Left colon (tissue), 2 donors: ENCODE results near the gene KLK14. TPM values are rescaled to one million over a fixed set of nuclear protein-coding genes. Genes with fewer than 3 reads are reported as not detected.

Experiments used
- ATAC-seq: fragments of 200-7000 bp; cut with Tn5 transposase; one replicate; pipeline ENCODE4 v1.9.1; 2020; ENCODE audit warnings: mild to moderate bottlenecking, moderate library complexity
- DNase-seq, 2 donors: peaks; one replicate each; pipeline ENCODE4 v3.0.0-alpha.2; 2020
- intact Hi-C, 2 donors: fragments of 100-400 bp; cut with DNase I in 1 of 2; cut with micrococcal nuclease in 1 of 2; formaldehyde crosslinking; loops; one replicate each; pipeline versions ENCODE4 v1.11.2 to v1.14.0; 2022; cut with DNase I, micrococcal nuclease
- total RNA-seq, 2 donors: library from RNA; stranded (reverse); fragmentation: NEBNext Ultra II Directional; extraction: Animal tissue kit (Norgen Biotek cat#: 25700); gene quantifications; one replicate each; pipeline ENCODE4 v1.2.1, GENCODE V29; 2021
- donor health status: DM: no; HTN: no; CAD: no.
- donor health status: DM: yes; HTN: yes; CAD: no.

The KLK14 gene
- total RNA-seq, 2 donors from 2014 or later = 0.49 TPM; not detected in 1

DNA sequence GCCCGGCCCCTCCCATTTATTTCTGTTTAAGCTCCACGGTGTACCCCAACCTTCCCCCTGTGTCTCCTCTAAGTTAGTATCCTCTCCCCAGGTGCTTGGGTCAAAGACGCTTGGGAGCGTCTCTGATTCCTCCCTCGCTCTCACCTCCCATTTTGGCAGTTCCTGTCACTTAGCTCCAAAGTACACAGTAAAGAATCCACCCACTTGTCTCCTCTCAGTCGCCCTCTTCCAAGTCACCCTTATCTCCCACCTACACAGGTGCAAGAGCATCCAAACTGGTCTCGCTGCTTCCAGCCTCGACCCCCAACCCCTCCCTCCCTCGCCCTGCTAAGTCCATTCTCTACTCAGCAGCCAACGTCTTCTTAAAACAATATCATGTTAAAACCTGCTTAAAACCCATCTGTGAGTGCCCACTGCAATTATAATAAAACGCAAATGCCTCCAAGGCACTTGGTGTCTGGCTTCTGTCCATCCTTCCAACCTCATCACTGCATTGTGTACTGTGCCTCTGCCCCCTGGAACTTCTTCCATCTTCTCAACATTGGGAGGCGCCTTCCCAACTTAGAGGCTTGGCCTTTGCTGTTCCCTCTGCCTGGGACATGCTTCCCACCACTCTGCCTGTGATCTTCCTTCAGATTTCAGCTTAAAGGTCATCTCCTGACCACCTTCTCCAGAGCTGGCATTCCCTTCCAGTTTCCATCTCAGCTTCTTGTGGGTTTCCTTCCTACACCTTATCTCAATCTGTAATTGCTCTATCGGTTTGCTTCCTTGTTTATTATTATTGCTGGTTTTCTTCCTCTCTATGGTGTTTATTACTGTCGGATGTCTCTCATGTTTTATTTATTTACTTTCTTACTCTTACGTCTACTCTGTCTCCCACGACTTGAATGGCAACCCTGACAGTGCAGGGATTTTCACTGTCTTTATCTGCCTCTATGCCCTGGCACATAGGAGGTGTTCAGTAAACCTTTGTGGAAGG is 9.5 kb upstream of the KLK14 start:
- intact Hi-C loops = no loop called here
- no peak for DNase-seq
- peak; percentile 54 for ATAC-seq

DNA sequence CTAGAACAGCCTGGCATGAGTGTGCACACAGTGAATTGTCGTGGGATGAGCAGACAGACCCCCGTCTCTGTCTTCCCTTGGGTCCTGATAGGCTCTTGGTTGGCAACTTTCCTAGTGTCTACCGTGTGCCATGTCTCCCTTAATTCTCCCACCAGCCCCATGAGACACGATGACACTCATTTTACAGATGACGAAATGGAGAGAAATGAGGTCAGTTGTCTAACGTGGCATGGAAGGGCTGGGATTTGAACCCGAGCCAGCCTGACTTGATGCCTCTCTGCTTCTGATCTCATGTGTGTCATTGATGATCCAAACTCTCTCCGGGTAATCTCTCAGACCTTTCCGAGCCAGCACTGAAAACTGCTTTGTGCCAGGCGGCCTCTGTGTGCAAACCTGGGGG is 8.4 kb upstream of the KLK14 start:
- DNase-seq = no peak
- intact Hi-C loops = no loop called here

DNA sequence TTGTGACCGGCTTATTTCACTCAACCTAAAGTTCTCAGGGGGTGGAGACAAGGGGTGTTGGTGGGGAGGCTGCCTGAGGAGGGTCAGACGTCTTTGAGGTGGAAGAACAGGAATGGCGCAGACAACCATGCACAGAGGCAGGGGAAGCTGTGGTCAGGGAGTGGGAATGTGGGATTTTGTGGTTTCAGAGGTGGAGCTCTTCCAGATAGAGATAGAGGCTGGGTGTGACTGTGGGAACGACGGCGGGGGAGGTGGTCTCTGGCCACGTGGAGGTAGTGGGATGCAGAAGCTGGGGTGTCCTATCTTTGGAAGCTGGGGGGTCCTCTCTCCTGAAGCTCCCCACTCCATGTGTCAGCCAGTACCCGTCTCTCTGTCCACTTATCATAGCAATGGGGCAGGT is 7.8 kb upstream of the KLK14 start:
- no peak for ATAC-seq
- no peak for DNase-seq
- intact Hi-C loops = no loop called here

More for the DNA sequence above, 8.4 kb upstream of the KLK14 start:
- no peak for ATAC-seq

DNA sequence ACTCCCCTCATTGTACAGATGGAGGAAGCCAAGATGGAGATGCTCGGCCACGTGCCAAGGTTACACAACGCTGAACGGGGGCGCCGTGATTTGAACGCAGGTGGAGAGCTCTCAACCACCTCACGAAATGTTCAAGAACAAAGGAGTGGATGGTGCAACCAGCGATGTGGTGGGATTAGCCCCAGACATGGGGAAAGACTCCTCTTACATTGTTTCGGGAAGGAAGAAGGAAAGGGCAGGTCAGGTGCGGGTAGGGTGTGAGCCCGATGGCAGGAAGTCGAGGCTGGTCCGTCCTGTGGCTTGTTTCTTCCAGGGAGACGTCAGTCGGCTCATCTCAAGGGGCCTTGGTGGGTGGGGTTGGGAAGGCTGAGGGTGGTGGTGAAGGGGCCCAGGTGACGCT is 7.1 kb upstream of the KLK14 start:
- ATAC-seq = no peak
- intact Hi-C loops = no loop called here

DNA sequence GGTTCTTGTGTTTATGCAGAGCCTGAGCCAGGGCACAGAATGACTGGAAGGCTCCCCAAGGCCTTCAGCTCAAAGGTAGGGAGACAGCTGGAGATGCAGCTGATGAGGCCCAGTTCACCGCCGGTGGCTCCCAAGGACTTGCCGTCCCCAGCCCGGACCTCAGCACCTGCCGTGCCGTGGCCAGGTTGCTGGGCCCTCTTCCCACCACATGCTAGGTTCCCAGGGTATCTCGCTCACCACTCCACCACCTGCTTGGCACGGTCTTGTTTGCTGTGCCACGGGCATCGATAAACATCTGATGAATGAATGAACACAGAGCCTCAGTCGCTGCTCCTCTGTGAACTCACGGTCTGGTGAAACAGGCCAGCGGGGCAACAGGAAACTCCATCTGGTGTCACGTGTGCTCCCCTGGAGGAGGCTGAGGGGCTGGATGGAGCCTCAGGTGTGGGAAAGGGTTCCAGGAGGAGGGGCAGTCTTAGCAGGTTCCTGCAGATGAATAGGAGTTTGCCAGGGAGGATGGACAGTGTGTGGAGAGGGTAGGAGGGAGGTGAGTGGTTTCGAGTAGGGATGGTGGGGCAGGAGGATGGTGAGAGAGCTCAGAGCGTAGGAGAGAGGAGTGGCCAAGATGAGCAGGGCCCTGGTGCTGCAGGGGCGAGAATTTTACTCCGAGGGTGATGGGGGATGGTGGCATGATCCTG is 3.6 kb upstream of the KLK14 start:
- intact Hi-C loops = no loop called here
- DNase-seq (peak in 1 of 2 donors; percentile 8), ATAC-seq (no peak)

More for the DNA sequence above, 7.1 kb upstream of the KLK14 start:
- DNase-seq = no peak

DNA sequence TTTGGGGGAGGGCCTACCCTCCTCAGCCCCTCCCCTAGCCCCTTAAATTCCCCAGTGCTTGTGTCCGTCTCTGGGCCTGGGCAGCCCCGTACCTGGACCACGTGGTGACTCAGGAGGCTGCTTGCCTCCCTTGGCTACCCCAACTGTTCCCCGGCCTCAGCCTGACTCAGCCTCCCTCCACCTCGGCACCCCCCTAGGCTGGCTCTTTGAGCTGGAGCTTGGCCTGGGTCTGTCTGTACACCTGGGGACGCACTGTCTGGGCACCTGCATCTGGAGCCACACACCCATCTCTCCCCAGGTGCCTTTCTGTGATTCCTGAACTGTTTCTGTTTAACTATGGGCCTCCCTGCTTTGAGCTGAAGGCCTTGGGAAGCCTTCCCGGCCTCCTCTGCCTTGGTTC is 1.8 kb upstream of the KLK14 start:
- intact Hi-C loops = no loop called here
- DNase-seq = no peak
- ATAC-seq = no peak

DNA sequence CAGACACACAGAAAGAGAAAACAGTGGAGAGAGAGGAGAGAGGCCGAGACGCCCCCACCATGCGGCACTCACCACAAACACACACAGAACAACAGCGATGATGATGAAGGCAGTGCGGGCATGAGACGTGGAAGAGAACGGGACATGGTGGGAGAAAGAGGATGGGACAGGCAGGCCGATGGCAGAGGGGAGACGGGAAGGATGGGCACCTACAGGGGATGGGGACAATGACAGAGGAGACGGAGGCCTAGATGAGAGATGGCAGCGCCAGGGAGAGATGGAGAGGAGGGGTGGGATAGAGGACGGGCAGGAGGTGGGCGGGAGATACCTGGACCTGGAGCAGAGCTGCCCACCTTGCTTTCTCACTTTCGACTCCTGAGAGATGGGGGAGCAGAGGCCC is 1.1 kb upstream of the KLK14 start:
- DNase-seq (no peak), ATAC-seq (no peak)
- intact Hi-C loops = no loop called here

DNA sequence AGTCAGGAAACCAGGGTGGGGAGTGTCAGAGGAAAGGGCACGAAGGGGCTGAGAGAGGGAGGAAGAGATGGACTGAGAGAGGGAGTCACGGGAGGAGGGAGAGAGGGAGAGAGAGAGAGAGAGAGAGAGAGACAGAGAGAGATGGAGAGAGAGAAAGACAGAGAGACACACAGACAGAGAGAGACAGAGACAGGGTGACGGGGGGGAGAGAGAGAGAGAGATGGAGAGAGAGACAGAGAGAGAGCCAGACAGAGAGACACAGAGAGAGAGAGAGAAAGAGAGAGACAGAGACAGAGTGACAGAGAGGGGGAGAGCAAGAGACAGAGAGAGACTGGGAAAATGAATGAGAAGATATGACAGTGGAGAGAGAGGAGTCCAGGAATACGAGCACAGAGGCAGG is 494 bp upstream of the KLK14 start:
- no peak for ATAC-seq
- intact Hi-C loops = no loop called here
- DNase-seq = no peak

DNA sequence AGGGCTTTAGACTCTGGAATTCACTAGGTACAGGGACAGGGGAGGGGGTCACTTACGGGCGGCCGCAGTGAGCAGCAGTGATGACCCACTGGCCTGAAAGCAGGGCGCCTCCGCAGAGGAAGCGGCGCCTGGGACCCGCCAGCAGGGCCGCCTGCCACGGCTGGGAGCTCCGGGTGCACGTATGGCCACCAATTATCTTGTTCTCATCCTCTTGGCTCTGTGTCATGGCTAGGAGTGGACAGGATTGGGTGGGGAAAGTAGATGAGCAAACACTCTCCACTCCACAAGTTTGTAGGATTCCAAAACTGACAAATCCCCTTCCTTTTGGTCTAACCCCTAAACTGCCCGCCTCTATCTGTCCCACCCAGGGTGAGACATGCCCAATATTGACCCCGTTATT is 1.2 kb downstream of the KLK14 start:
- DNase-seq (no peak), ATAC-seq (no peak)
- intact Hi-C loops = no loop called here

DNA sequence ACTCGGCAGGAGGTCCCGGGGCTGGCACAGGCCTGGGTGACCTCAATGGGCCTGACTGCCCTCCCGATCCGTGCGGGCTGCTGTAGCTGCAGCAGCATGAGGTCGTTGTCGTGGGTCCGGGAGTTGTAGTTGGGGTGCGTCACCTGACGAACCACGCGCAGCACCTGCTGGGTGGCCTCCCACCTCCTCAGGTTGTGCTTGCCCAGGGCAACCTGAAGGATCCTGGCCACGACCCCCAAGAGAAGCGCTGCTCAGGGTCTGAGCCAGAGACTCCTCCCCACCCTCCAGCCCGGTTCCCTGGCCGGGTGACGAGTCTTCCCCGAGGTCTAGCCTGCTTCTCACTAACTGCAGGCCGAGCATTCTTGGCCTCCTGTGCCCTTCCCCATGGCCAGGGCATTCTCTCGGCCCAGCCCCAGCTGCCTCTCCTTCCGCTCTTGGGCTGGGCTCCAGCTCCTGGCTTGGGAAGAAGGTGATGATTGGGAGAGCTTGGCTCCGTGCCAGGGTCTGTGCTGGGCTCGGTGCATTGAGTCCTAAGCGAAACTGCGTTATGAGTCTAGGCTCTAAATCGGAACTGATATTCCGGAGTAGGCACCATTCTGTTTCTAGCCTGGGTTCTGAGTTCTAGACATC is 3.1 kb downstream of the KLK14 start:
- ATAC-seq (no peak), DNase-seq (no peak)
- intact Hi-C loops = no loop called here

DNA sequence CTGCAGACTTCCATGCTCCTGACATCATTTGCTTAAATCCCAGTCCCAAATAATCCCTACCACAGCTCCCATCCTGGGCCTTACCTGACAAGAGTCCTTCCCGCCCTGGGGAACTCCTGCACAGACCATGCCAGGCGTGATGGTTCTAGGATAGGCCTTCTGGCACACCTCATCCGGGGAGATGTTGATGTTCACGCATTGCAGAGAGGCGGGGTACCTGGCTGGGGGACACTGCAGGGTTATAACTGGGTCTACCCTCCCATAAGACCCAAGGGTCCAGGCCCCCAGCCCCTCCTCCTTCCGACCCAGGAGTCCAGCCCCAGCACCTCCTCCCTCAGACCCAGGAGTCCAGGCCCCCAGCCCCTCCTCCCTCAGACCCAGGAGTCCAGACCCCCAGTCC is 4.0 kb downstream of the KLK14 start:
- intact Hi-C loops = no loop called here
- ATAC-seq = no peak

DNA sequence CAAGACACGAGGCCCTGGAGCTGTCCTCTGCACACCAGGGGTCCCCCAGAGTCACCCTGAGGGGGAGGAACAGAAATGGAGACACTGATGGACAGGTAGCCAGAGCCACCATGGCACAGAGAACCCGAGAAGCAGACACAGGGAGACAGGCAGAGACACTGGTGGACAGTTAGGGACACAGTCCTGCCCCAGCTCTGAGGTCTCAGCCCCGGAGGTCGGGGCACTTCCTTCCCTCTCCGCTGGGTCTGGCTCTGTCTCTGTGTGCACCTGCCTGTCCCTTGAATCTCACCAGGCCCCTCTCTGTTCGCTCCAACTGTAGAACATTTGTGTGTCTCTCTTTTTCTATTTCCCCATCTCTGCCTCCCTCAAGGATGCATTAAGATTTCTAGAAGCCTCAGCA is 4.6 kb downstream of the KLK14 start:
- intact Hi-C loops = no loop called here
- ATAC-seq = no peak
- no peak for DNase-seq

More for the DNA sequence above, 4.0 kb downstream of the KLK14 start:
- no peak for DNase-seq

DNA sequence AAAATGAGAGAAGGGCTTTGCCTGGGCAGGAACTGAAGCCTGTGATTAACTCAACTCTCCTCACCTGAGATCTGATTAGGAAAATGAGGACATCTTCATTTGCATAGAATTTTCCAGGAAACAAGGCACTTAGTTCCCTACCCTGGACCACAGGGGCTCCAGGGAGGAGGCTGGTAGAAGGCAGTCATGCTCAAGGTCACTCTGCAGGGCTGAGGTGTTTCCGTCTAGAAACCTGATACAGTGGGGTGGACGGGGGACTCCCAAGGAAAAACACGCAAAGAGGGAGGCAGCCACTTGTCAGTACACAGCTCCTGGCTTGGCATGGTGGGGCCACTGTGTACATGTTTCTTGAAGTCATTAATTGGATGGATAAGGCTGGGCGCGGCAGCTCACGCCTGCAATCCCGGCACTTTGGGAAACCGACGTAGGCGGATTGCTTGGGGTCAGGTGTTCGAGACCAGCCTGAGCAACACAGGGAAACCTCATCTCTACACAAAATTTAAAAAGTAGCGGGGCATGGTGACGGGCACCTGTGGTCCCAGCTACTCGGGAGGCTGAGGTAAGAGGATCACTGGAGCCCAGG is 6.0 kb downstream of the KLK14 start:
- ATAC-seq (no peak), DNase-seq (no peak)
- intact Hi-C loops = no loop called here

DNA sequence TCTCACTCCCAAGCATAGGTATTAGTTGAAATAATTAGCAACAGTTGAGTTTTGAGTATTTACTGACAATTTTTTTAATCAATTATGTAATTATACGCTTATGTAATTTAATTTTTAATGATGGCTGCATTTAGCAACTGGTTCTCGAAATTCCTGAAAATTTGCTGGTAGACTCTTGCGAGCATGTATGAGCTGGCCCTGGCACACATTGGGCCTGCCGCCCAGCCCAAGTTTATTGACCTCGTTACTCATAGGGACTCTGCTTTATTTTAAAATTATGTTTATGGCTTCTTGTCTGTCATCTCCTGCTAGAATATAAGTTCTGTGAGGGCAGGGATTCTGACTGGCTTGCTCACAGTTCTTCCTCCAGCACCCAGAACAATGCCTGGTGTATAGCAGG is 6.7 kb downstream of the KLK14 start:
- intact Hi-C loops = no loop called here
- no peak for DNase-seq
- ATAC-seq = no peak

DNA sequence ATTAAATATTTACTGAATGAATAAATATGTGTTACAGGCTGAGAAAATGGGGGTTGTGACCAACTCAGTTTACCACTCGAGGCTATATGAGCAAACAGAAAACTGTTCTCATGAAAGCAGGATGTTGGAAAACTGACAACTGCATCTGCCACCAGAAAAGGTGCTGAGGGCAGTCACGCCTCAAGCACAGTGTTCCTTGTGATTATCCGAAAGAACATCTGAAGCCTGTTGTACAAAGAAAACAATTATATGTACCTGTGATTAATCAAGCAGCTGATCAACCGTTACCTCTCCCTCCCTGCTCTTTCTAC is 11.6 kb downstream of the KLK14 start:
- no peak for DNase-seq
- ATAC-seq = no peak
- intact Hi-C loops = no loop called here

DNA sequence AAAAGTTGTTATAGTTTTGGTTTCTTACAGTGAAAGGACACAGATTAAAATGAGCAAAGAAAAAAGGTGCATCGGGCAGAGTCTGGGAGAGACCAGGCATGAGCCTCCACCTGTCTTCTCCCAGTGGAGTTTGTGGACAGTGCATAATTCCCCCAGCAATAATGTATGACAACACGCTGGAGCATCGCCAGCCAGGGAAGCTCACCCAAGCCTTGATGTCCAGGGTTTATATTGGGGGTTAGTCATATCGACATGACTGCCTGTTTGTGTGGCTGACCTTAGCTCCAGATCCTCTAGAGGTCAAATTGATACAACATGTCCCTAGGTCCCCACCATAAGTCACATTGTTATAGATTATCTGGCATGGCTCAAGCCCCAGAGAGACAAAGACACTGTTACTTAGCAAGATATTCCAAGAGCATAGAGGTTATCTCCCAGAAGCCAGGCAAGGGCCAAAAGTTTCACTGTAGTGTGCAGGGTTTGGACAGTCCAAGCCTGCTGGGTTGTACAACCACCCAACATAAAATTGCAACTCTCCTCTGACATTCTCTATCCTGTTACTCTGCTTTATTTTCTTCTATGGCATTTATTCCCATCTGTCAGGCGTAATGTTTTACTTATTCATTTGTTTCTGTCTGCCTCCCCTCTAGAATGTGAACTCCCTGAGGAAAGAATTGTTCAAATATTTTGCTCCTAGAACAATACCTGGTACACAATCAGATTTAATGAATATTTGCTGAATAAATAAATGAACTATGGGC is 12.2 kb downstream of the KLK14 start:
- ATAC-seq (no peak), DNase-seq (no peak)
- intact Hi-C loops = no loop called here

DNA sequence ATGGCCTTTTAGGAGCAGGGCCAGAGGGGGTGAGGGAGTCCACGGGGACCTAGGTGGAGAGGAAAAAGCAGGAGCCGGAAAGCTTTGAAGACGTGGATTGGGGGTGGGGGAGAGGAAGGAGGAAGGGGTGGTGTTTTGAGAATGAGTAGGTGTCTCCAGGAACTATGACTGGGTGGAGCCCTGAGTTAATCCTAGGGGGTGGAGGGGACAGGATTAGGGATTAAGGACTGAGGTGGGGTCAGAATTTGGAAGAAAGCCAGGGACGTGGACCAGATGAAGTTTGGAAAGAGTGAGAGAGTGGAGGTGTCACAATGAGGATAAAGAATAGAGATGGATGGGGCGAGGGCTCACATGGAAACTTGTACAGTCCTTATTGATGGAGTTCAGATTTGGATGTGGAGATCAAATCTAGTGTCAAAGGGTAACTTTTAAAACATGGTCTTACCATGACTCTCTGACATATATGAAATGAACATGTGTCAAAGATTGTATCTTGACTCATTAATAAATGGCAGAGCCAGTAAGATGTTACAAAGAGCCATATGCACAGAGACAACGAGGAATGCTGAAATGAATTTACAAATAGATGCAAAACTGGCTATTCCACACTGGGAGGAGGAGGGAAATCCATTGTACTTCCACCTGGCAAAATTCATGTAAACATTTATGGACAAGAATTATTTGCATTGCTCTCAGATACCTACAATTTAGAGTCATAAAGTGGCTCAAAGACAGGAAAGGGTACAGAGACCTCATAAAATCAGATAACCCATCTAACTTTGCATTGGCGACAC is 16.1 kb downstream of the KLK14 start:
- ATAC-seq = no peak
- intact Hi-C loops = no loop called here
- DNase-seq = no peak
